ENCODE results near the gene HSPA4L.

Gene HSPA4L

GRCh38 chr4:127783955-127784770 is 2.0 kb downstream of the HSPA4L start:
- no peak for DNase-seq

- DNase-seq: no peak
These were observed 6.4 kb downstream of the HSPA4L start for GRCh38 chr4:127788517-127788916.

GRCh38 chr4:127791391-127791790 is 9.3 kb downstream of the HSPA4L start:
- no peak for DNase-seq

- DNase-seq: no peak
These were observed 11.4 kb downstream of the HSPA4L start for GRCh38 chr4:127793528-127793927.

- no peak for DNase-seq
These were observed 17.6 kb downstream of the HSPA4L start for GRCh38 chr4:127799711-127800110.

- no peak for DNase-seq
These were observed 27.2 kb downstream of the HSPA4L start for GRCh38 chr4:127809173-127809800.

GRCh38 chr4:127810551-127810950 is 28.4 kb downstream of the HSPA4L start:
- no peak for DNase-seq

GRCh38 chr4:127822430-127822829 is 40.3 kb downstream of the HSPA4L start:
- DNase-seq: no peak

GRCh38 chr4:127828121-127828520 is 46.0 kb downstream of the HSPA4L start:
- DNase-seq: no peak

- no peak for DNase-seq
These were observed 46.9 kb downstream of the HSPA4L start for GRCh38 chr4:127829014-127829413.

- DNase-seq: no peak
These were observed 50.5 kb downstream of the HSPA4L start for GRCh38 chr4:127832585-127832984.

GRCh38 chr4:127843704-127844600 is 61.8 kb downstream of the HSPA4L start:
- DNase-seq: no peak

GRCh38 chr4:127844601-127845116 is 62.5 kb downstream of the HSPA4L start:
- no peak for DNase-seq

GRCh38 chr4:127846061-127846460 is 63.9 kb downstream of the HSPA4L start:
- DNase-seq: no peak

GRCh38 chr4:127846765-127847164 is 64.6 kb downstream of the HSPA4L start:
- DNase-seq: no peak

- DNase-seq: no peak
These were observed 67.5 kb downstream of the HSPA4L start for GRCh38 chr4:127849505-127850234.

- DNase-seq: no peak
These were observed 70.5 kb downstream of the HSPA4L start for GRCh38 chr4:127852661-127853060.

GRCh38 chr4:127856196-127856812 is 74.2 kb downstream of the HSPA4L start:
- DNase-seq: no peak

GRCh38 chr4:127856813-127857447 is 74.8 kb downstream of the HSPA4L start:
- no peak for DNase-seq

- no peak for DNase-seq
These were observed 75.5 kb downstream of the HSPA4L start for GRCh38 chr4:127857641-127858040.

- no peak for DNase-seq
These were observed 86.1 kb downstream of the HSPA4L start for GRCh38 chr4:127868196-127868595.

- no peak for DNase-seq
These were observed 88.2 kb downstream of the HSPA4L start for GRCh38 chr4:127870281-127870680.

Data from activated naive CD4-positive, alpha-beta T cell treated with anti-CD3 and anti-CD28 coated beads, Interleukin-2, amount 50 U/mL, for 16 hours (primary cell).